HepG2 (cell line): ENCODE data around the gene DRAP1. TPM values are rescaled to one million over a fixed set of nuclear protein-coding genes. Genes with fewer than 3 reads are reported as not detected.

Experiments
- ARNT ChIP-seq: fragments of 450-650 bp; IDR thresholded peaks from 2 replicates; pipeline ENCODE4 v1.6.1; 2017
- ELK4 ChIP-seq: sonication (generic); formaldehyde crosslinking; IDR thresholded peaks from 2 replicates; pipeline ENCODE4 v1.9.0; 2021; ENCODE audit warnings: missing genetic modification reagents, borderline replicate concordance
- FOXA3 ChIP-seq: IDR thresholded peaks from 2 replicates; pipeline ENCODE4 v1.6.1; 2016; ENCODE audit warnings: missing genetic modification reagents, missing compliant biosample characterization
- KDM4B ChIP-seq: sonication (generic); formaldehyde crosslinking; IDR thresholded peaks from 2 replicates; pipeline ENCODE4 v1.4.0; 2020; ENCODE audit warnings: missing genetic modification reagents
- KLF13 ChIP-seq: sonication (generic); formaldehyde crosslinking; IDR thresholded peaks from 2 replicates; pipeline ENCODE4 v1.4.0; 2020; ENCODE audit warnings: mild to moderate bottlenecking, missing genetic modification reagents
- MIXL1 ChIP-seq: IDR thresholded peaks from 2 replicates; pipeline ENCODE4 v1.6.1; 2016
- PHF20 ChIP-seq: sonication (generic); formaldehyde crosslinking; IDR thresholded peaks from 2 replicates; pipeline ENCODE4 v1.5.0; 2020; ENCODE audit warnings: mild to moderate bottlenecking, missing genetic modification reagents
- PRDM4 ChIP-seq: sonication (generic); formaldehyde crosslinking; IDR thresholded peaks from 2 replicates; pipeline ENCODE4 v1.9.0; 2021; ENCODE audit warnings: missing genetic modification reagents, borderline replicate concordance
- REL ChIP-seq: sonication (generic); formaldehyde crosslinking; conservative IDR thresholded peaks from 2 replicates; pipeline ENCODE4 v1.8.0; 2022; ENCODE audit warnings: mild to moderate bottlenecking, missing genetic modification reagents, moderate library complexity
- RNF2 ChIP-seq: fragments of 450-650 bp; conservative IDR thresholded peaks from 2 replicates; pipeline ENCODE4 v1.6.1; 2016; ENCODE audit warnings: low read depth
- RXRA ChIP-seq: sonication (generic); formaldehyde crosslinking; IDR thresholded peaks from 2 replicates; pipeline ENCODE4 v1.5.1; 2020; ENCODE audit warnings: missing genetic modification reagents
- SMAD9 ChIP-seq: sonication (generic); formaldehyde crosslinking; IDR thresholded peaks from 2 replicates; pipeline ENCODE4 v1.5.1; 2020; ENCODE audit warnings: mild to moderate bottlenecking, missing genetic modification reagents
- U2AF2 ChIP-seq: fragments of 200-400 bp; formaldehyde crosslinking; IDR thresholded peaks from 2 replicates; pipeline ENCODE4 v1.6.1; 2017; ENCODE audit warnings: low read depth, mild to moderate bottlenecking, low read length
- ZFP62 ChIP-seq: sonication (generic); formaldehyde crosslinking; IDR thresholded peaks from 2 replicates; pipeline ENCODE4 v1.4.0; 2020; ENCODE audit warnings: missing genetic modification reagents
- ZNF550 ChIP-seq: sonication (generic); formaldehyde crosslinking; IDR thresholded peaks from 2 replicates; pipeline ENCODE4 v1.4.0; 2020; ENCODE audit warnings: mild to moderate bottlenecking, missing genetic modification reagents, borderline replicate concordance
- polyA plus RNA-seq, 8 experiments: library from polyadenylated mRNA; depleted of rRNA in 3 of 8; stranded (reverse) in 7 of 8; unstranded in 1 of 8; fragments of >200 nt; fragmentation: Illumina TruSeq in 4 of 8; extraction: Trizol in 4 of 8; gene quantifications; 2 replicates each; pipeline versions ENCODE4 v1.2.1 to v1.2.3, GENCODE V29; 2011 to 2016; ENCODE audit warnings: low read depth in 4 of 8, missing spikeins in 1 of 8, mixed read lengths in 1 of 8; ENCODE audit not compliant: insufficient read depth in 1 of 8
- total RNA-seq, 5 experiments: library from RNA; depleted of rRNA; stranded (reverse); fragments of >200 nt; fragmentation: Illumina TruSeq; extraction: Trizol; gene quantifications; 2 replicates each; pipeline ENCODE4 v1.2.3, GENCODE V29; 2016; ENCODE audit warnings: low read depth in 1 of 5
- TF ChIP-seq, protein P1 (sequence below): sonication (generic); formaldehyde crosslinking; IDR thresholded peaks from 2 replicates; pipeline ENCODE4 v1.5.0; 2020; ENCODE audit warnings: mild to moderate bottlenecking, missing genetic modification reagents
- TF ChIP-seq, protein P2 (sequence below): sonication (generic); formaldehyde crosslinking; IDR thresholded peaks from 2 replicates; pipeline ENCODE4 v1.8.0; 2022; ENCODE audit warnings: missing genetic modification reagents, mild to moderate bottlenecking, inconsistent platforms, borderline replicate concordance
- TF ChIP-seq, protein P3 (sequence below): sonication (generic); formaldehyde crosslinking; IDR thresholded peaks from 2 replicates; pipeline ENCODE4 v1.8.0; 2022; ENCODE audit warnings: low read depth, missing genetic modification reagents
- TF ChIP-seq, protein P4 (sequence below): sonication (generic); formaldehyde crosslinking; IDR thresholded peaks from 2 replicates; pipeline ENCODE4 v1.4.0; 2020; ENCODE audit warnings: mild to moderate bottlenecking, missing genetic modification reagents
- TF ChIP-seq, protein P5 (sequence below): sonication (generic); formaldehyde crosslinking; IDR thresholded peaks from 2 replicates; pipeline ENCODE4 v1.9.0; 2021; ENCODE audit warnings: missing genetic modification reagents, mild to moderate bottlenecking, borderline replicate concordance

DRAP1 gene
- total and polyA plus RNA-seq, 2 of the 13 experiments (the other 11 are each of a cell fraction or from before 2014, with no cell fraction given): 46.8 to 52.3 TPM

GRCh38 chr11:65952052-65952521 lies 32.9 kb downstream of the DRAP1 start (continued):
- TF ChIP-seq PRDM4 (CRISPR knock-in tag) (no peak), KDM4B (no peak), PHF20 (CRISPR knock-in tag) (no peak), ELK4 (CRISPR knock-in tag) (no peak), ZFP62 (CRISPR knock-in tag) (no peak), ARNT (no peak), REL (no peak), U2AF2 (no peak), SMAD9 (CRISPR knock-in tag) (no peak), MIXL1 (CRISPR knock-in tag) (peak; percentile 31; the same call in 1 of the 2 replicates), ZNF550 (CRISPR knock-in tag) (no peak), RNF2 (no peak), FOXA3 (CRISPR knock-in tag) (peak; percentile 61; the same call in 1 of the 2 replicates), RXRA (CRISPR knock-in tag) (no peak; the same call in 1 of the 2 replicates), KLF13 (CRISPR knock-in tag) (no peak)
- TF ChIP-seq, protein P1, sequence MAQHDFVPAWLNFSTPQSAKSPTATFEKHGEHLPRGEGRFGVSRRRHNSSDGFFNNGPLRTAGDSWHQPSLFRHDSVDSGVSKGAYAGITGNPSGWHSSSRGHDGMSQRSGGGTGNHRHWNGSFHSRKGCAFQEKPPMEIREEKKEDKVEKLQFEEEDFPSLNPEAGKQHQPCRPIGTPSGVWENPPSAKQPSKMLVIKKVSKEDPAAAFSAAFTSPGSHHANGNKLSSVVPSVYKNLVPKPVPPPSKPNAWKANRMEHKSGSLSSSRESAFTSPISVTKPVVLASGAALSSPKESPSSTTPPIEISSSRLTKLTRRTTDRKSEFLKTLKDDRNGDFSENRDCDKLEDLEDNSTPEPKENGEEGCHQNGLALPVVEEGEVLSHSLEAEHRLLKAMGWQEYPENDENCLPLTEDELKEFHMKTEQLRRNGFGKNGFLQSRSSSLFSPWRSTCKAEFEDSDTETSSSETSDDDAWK (CRISPR knock-in tag): no peak
- TF ChIP-seq, protein P2, sequence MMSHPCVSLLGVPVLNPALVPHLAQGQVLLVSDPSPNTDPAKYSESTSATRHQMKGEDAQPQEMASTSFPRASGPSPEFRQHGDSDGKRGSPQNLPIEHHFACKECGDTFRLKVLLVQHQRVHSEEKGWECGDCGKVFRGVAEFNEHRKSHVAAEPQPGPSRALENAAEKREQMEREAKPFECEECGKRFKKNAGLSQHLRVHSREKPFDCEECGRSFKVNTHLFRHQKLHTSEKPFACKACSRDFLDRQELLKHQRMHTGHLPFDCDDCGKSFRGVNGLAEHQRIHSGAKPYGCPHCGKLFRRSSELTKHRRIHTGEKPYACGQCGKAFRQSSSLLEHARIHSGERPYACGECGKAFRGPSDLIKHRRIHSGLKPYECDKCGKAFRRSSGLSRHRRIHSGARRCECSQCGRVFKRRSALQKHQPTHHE (CRISPR knock-in tag): no peak
- TF ChIP-seq, protein P3, sequence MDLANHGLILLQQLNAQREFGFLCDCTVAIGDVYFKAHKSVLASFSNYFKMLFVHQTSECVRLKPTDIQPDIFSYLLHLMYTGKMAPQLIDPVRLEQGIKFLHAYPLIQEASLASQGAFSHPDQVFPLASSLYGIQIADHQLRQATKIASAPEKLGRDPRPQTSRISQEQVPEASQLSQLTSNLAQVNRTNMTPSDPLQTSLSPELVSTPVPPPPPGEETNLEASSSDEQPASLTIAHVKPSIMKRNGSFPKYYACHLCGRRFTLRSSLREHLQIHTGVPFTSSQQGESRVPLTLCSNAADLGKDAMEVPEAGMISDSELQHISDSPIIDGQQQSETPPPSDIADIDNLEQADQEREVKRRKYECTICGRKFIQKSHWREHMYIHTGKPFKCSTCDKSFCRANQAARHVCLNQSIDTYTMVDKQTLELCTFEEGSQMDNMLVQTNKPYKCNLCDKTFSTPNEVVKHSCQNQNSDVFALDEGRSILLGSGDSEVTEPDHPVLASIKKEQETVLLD (CRISPR knock-in tag): no peak
- TF ChIP-seq, protein P4, sequence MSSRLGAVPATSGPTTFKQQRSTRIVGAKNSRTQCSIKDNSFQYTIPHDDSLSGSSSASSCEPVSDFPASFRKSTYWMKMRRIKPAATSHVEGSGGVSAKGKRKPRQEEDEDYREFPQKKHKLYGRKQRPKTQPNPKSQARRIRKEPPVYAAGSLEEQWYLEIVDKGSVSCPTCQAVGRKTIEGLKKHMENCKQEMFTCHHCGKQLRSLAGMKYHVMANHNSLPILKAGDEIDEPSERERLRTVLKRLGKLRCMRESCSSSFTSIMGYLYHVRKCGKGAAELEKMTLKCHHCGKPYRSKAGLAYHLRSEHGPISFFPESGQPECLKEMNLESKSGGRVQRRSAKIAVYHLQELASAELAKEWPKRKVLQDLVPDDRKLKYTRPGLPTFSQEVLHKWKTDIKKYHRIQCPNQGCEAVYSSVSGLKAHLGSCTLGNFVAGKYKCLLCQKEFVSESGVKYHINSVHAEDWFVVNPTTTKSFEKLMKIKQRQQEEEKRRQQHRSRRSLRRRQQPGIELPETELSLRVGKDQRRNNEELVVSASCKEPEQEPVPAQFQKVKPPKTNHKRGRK (CRISPR knock-in tag): no peak
- TF ChIP-seq, protein P5, sequence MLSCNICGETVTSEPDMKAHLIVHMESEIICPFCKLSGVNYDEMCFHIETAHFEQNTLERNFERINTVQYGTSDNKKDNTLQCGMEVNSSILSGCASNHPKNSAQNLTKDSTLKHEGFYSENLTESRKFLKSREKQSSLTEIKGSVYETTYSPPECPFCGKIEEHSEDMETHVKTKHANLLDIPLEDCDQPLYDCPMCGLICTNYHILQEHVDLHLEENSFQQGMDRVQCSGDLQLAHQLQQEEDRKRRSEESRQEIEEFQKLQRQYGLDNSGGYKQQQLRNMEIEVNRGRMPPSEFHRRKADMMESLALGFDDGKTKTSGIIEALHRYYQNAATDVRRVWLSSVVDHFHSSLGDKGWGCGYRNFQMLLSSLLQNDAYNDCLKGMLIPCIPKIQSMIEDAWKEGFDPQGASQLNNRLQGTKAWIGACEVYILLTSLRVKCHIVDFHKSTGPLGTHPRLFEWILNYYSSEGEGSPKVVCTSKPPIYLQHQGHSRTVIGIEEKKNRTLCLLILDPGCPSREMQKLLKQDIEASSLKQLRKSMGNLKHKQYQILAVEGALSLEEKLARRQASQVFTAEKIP (CRISPR knock-in tag): no peak
